OCI-LY1 (cell line): ENCODE data around the gene RNH1.

Experiments
- H2AFZ ChIP-seq: fragments of 200-600 bp; sonication (generic), shearing (Covaris generic); 2 replicates; pipeline ENCODE4 v1.6.0; 2014; ENCODE audit warnings: antibody characterized with exemption, mild to moderate bottlenecking, low read length
- H3F3A ChIP-seq: fragments of 200-600 bp; sonication (generic), shearing (Covaris generic); 2 replicates; pipeline ENCODE4 v1.6.0; 2014; ENCODE audit warnings: mild to moderate bottlenecking, antibody characterized with exemption, low read length, moderate library complexity; ENCODE audit not compliant: insufficient read depth
- H3K27ac ChIP-seq: fragments of 200-600 bp; sonication (generic); 2 replicates; pipeline ENCODE4 v1.5.1; 2014; ENCODE audit warnings: low read length, mixed run types, mild to moderate bottlenecking, low read depth; ENCODE audit not compliant: poor library complexity, severe bottlenecking
- H3K27me3 ChIP-seq: fragments of 200-600 bp; sonication (generic); 2 replicates; pipeline ENCODE4 v1.6.0; 2014; ENCODE audit warnings: antibody characterized with exemption, mild to moderate bottlenecking, low read length, moderate library complexity; ENCODE audit not compliant: insufficient read depth
- H3K36me3 ChIP-seq: fragments of 200-600 bp; sonication (generic); 2 replicates; pipeline ENCODE4 v1.6.1; 2014; ENCODE audit warnings: mild to moderate bottlenecking, antibody characterized with exemption, low read length, moderate library complexity, mixed read lengths; ENCODE audit not compliant: insufficient read depth
- H3K4me1 ChIP-seq: fragments of 200-600 bp; sonication (generic); 2 replicates; pipeline ENCODE4 v1.5.1; 2014; ENCODE audit warnings: mild to moderate bottlenecking, low read length, moderate library complexity; ENCODE audit not compliant: insufficient read depth, severe bottlenecking
- H3K4me2 ChIP-seq: fragments of 200-600 bp; sonication (generic), shearing (Covaris generic); 2 replicates; pipeline ENCODE4 v1.6.1; 2014; ENCODE audit warnings: low read length
- H3K4me3 ChIP-seq: fragments of 200-600 bp; sonication (generic); 2 replicates; pipeline ENCODE4 v1.5.1; 2014; ENCODE audit warnings: low read length, low read depth, mild to moderate bottlenecking, mixed read lengths; ENCODE audit not compliant: poor library complexity, severe bottlenecking
- H3K79me2 ChIP-seq: fragments of 200-600 bp; shearing (Covaris generic); 2 replicates; pipeline ENCODE4 v1.6.1; 2016; ENCODE audit warnings: mixed run types, low read length, mixed read lengths; ENCODE audit not compliant: insufficient read depth
- H3K9ac ChIP-seq: fragments of 200-600 bp; sonication (generic), shearing (Covaris generic); 2 replicates; pipeline ENCODE4 v1.6.1; 2014; ENCODE audit warnings: mild to moderate bottlenecking, low read length, mixed read lengths
- H3K9me2 ChIP-seq: fragments of 200-600 bp; sonication (generic), shearing (Covaris generic); 2 replicates; pipeline ENCODE4 v1.6.1; 2014; ENCODE audit warnings: low read depth, mild to moderate bottlenecking, low read length, mixed read lengths
- H3K9me3 ChIP-seq: fragments of 200-600 bp; shearing (Covaris generic); 2 replicates; pipeline ENCODE4 v1.6.1; 2014; ENCODE audit warnings: low read length, mixed read lengths
- H4K20me1 ChIP-seq: fragments of 200-600 bp; sonication (generic), shearing (Covaris generic); 2 replicates; pipeline ENCODE4 v1.6.0; 2016; ENCODE audit warnings: mild to moderate bottlenecking, low read length; ENCODE audit not compliant: insufficient read depth
- CTCF ChIP-seq: fragments of 200-600 bp; sonication (generic), shearing (Covaris generic); IDR thresholded peaks from 2 replicates; pipeline ENCODE4 v1.5.1; 2017; ENCODE audit warnings: mild to moderate bottlenecking, antibody characterized with exemption, low read length, moderate library complexity, mixed read lengths
- EZH2 ChIP-seq: fragments of 200-600 bp; sonication (generic), shearing (Covaris generic); IDR thresholded peaks from 2 replicates; pipeline ENCODE4 v1.8.0; 2017; ENCODE audit warnings: borderline replicate concordance, mixed run types, mild to moderate bottlenecking, antibody characterized with exemption, low read length, moderate library complexity, mixed read lengths

RNH1 gene

GRCh38 chr11:492427-493226 is 14.4 kb downstream of the RNH1 start:
- Histone ChIP-seq H3K9ac (no peak overlapping the region), H4K20me1 (no peaks in the 10 kb centered on the region), H3K9me2 (no peaks in the 10 kb centered on the region), H3K27me3 (no peaks in the 10 kb centered on the region), H3K9me3 (no peaks in the 10 kb centered on the region), H3K4me1 (peaks cover 10% of the 10 kb centered on the region), H3K4me3 (no peak overlapping the region), H3K79me2 (no peaks in the 10 kb centered on the region), H3K27ac (peak overlapping the region; percentile 66), H3K36me3 (peaks cover 39% of the 10 kb centered on the region), H2AFZ (no peak overlapping the region), H3F3A (no peaks in the 10 kb centered on the region), H3K4me2 (peak overlapping the region; percentile 25; the same call in 1 of the 2 replicates)
- TF ChIP-seq CTCF (no peak), EZH2 (no peak)

DNA sequence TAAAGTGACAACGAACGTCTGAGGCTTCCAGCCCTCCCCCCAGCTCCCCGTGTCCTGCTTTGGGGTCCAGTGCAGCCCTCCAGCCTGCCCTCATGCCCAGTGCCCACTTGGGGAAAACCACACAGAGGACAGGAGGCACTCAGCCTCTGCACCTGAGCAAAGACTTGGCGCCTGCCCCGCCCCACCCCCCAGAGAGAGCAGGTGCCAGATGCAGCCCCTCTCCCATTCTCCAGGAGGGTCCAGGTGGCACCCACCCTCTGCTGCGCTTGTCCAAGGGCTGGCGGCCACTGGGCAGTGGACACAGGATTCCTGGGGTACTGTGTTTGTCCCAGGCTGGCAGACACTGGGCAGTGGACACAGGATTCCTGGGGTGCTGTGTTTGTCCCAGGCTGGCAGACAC is 15.7 kb downstream of the RNH1 start:
- H3K9me3 ChIP-seq, result no peaks in the 10 kb centered on the region
- H3K9me2 ChIP-seq, result no peaks in the 10 kb centered on the region
- H3F3A ChIP-seq, result no peaks in the 10 kb centered on the region
- H3K4me1 ChIP-seq, result peaks cover 10% of the 10 kb centered on the region
- H3K36me3 ChIP-seq, result peaks cover 26% of the 10 kb centered on the region
- H2AFZ ChIP-seq, result no peak overlapping the region
- no peaks in the 10 kb centered on the region for H3K79me2 ChIP-seq
- H3K4me3 ChIP-seq, result no peak overlapping the region
- no peak overlapping the region for H3K27ac ChIP-seq
- no peak overlapping the region for H3K4me2 ChIP-seq
- TF ChIP-seq CTCF (no peak), EZH2 (no peak)
- H3K27me3 ChIP-seq, result no peaks in the 10 kb centered on the region
- no peaks in the 10 kb centered on the region for H4K20me1 ChIP-seq
- H3K9ac ChIP-seq, result no peak overlapping the region

DNA sequence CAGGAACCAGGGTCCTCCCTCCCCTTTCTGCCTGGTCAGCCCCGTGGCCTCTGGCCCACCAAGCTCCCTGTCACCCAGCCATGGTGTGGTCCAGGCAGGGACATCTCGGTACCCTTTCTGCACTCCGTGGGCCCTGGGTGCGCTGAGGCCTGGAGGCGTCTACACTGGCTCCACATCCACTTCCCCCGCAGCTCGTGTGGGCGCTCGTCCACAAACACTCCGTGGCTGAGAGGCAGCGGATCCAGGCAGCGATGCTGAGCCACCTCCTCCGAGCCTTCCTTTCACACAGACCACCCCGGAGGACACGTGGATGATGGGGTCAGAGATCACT is 16.1 kb downstream of the RNH1 start:
- TF ChIP-seq CTCF, result no peak
- no peak for TF ChIP-seq EZH2
- H3K27ac ChIP-seq, result no peak overlapping the region

More for the DNA sequence above, 16.1 kb downstream of the RNH1 start:
- Histone ChIP-seq H2AFZ (no peak overlapping the region), H4K20me1 (no peaks in the 10 kb centered on the region), H3K9ac (no peak overlapping the region), H3K4me2 (no peak overlapping the region), H3K9me2 (no peaks in the 10 kb centered on the region), H3K4me3 (no peak overlapping the region), H3K9me3 (no peaks in the 10 kb centered on the region), H3K36me3 (peaks cover 26% of the 10 kb centered on the region), H3F3A (no peaks in the 10 kb centered on the region), H3K79me2 (no peaks in the 10 kb centered on the region), H3K4me1 (peaks cover 10% of the 10 kb centered on the region), H3K27me3 (no peaks in the 10 kb centered on the region)
